Tibial nerve (tissue), 3 donors: ENCODE measurements around the gene ASCC1.

Experiments used
- EP300 ChIP-seq, 2 donors: sonication (generic); formaldehyde crosslinking; IDR thresholded peaks; one replicate each; pipeline ENCODE4 v1.6.1; 2017; ENCODE audit warnings: antibody characterized with exemption in 2 of 2, mild to moderate bottlenecking in 1 of 2
- POLR2A ChIP-seq, 2 donors: fragments of 450-650 bp; IDR thresholded peaks; one replicate each; pipeline ENCODE4 v1.6.1; 2017; ENCODE audit warnings: antibody characterized with exemption in 2 of 2, mild to moderate bottlenecking in 2 of 2, moderate library complexity in 2 of 2

GRCh38 chr10:72132854-72133253 is 83.2 kb downstream of the ASCC1 start:
- TF ChIP-seq POLR2A (IDR thresholded peaks at IDR 0.05) (no peak), EP300 (IDR thresholded peaks at IDR 0.05) (no peak)
